ENCODE results near the gene SPINT1.
A peak's percentile ranks its signal among the peaks of the same experiment; 100 is the strongest.

The SPINT1 gene

DNA sequence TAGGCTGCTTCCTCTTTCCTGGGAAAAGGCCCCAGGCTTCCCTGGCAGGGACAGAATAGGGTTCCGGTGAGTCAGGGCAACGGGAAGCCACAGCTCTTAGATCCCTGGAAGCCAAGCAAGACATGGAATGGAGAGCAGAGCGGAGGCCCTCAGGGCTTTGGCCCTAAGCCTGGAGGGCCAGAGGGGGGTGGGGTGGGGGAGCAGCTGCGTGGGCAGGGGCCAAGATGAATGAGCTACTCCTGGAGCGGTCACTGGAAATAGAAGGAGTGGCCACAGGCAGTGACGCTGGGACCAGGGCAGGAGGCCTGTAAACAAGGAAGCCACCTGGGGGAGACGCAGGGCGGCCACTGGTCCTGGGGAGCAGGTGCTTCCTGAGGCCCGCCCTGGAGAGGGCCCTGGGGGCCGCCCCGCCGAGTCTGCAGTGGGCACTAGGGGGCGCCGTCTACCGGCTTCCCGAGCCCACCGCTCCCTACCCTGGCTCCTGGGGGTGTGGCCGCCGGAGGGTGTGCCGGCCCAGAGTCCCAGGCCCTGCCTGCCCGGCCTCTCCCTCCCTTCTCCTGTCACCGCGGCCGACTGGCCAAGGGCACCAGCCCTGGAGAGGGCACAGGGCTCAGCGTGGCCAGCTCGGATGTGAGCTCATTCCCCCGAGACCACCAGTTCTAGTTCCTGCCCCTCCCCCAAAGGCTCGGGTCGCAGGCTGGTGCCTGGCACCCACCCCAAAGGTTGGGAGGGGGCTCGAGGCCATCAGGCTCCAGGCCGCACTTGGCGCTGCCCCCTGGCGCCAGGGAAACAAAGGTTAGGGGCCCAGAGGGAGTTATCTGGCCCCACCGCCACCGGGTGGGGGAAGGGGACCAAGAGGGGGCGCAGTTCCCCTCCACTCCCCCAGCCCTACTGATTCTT, 62.5 kb downstream of the SPINT1 start (continued):
- TF ChIP-seq, protein P1, sequence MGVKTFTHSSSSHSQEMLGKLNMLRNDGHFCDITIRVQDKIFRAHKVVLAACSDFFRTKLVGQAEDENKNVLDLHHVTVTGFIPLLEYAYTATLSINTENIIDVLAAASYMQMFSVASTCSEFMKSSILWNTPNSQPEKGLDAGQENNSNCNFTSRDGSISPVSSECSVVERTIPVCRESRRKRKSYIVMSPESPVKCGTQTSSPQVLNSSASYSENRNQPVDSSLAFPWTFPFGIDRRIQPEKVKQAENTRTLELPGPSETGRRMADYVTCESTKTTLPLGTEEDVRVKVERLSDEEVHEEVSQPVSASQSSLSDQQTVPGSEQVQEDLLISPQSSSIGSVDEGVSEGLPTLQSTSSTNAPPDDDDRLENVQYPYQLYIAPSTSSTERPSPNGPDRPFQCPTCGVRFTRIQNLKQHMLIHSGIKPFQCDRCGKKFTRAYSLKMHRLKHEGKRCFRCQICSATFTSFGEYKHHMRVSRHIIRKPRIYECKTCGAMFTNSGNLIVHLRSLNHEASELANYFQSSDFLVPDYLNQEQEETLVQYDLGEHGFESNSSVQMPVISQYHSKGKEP (tag by site-specific recombination; IDR thresholded peaks at IDR 0.05) = no peak

- Histone ChIP-seq H3K36me3 (ENCODE audit: control insufficient read depth in 2 of 2, insufficient read depth in 1 of 2, low read length in 2 of 2) (peaks cover 0 to 24% of the 10 kb centered on the region in 2 experiments; a peak in 1 of 3 replicates), H3K9me3 (ENCODE audit: control insufficient read depth, insufficient read depth, low read depth, low read length) (no peaks in the 10 kb centered on the region), H3K27ac (ENCODE audit: extremely low read depth, low read depth, low read length) (0 out of 2 replicates have a peak overlapping the region, but pooled peaks have one; percentile 37), H3K4me1 (ENCODE audit: control insufficient read depth, insufficient read depth, low read length) (peaks cover 2% of the 10 kb centered on the region; the same call in 1 of the 2 replicates), H3K4me3 (ENCODE audit: low read depth, low read length) (peak overlapping the region; percentile 30; the same call in 1 of the 2 replicates)
- CTCF ChIA-PET = interaction anchor here (0.5 to 7.1 kb wide), 12 partner anchors 16 to 402 kb away, joined by 3 to 71 read pairs (median 4); partner anchors contain the start of gene DLL4
- POLR2A ChIA-PET = interaction anchor here (1.4 kb wide), 1 partner anchor 46 kb away, joined by 4 read pairs; the partner anchor contains the start of gene CHAC1
- peak; percentile 87 for TF ChIP-seq ZNF449 (tag by site-specific recombination; IDR thresholded peaks at IDR 0.05)
- no peak for TF ChIP-seq KLF7 (tag by site-specific recombination; IDR thresholded peaks at IDR 0.05; ENCODE audit: borderline replicate concordance)
- TF ChIP-seq, protein P2, sequence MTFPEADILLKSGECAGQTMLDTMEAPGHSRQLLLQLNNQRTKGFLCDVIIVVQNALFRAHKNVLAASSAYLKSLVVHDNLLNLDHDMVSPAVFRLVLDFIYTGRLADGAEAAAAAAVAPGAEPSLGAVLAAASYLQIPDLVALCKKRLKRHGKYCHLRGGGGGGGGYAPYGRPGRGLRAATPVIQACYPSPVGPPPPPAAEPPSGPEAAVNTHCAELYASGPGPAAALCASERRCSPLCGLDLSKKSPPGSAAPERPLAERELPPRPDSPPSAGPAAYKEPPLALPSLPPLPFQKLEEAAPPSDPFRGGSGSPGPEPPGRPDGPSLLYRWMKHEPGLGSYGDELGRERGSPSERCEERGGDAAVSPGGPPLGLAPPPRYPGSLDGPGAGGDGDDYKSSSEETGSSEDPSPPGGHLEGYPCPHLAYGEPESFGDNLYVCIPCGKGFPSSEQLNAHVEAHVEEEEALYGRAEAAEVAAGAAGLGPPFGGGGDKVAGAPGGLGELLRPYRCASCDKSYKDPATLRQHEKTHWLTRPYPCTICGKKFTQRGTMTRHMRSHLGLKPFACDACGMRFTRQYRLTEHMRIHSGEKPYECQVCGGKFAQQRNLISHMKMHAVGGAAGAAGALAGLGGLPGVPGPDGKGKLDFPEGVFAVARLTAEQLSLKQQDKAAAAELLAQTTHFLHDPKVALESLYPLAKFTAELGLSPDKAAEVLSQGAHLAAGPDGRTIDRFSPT (tag by site-specific recombination; IDR thresholded peaks at IDR 0.05) = no peak
- peak; percentile 34 for TF ChIP-seq SP2 (tag by site-specific recombination; IDR thresholded peaks at IDR 0.05)
- TF ChIP-seq ZFHX2 (tag by site-specific recombination; conservative IDR thresholded peaks at IDR 0.05) = peak; percentile 42
- TF ChIP-seq ZBTB48 (tag by site-specific recombination; IDR thresholded peaks at IDR 0.05) = no peak
- TF ChIP-seq, protein P3, sequence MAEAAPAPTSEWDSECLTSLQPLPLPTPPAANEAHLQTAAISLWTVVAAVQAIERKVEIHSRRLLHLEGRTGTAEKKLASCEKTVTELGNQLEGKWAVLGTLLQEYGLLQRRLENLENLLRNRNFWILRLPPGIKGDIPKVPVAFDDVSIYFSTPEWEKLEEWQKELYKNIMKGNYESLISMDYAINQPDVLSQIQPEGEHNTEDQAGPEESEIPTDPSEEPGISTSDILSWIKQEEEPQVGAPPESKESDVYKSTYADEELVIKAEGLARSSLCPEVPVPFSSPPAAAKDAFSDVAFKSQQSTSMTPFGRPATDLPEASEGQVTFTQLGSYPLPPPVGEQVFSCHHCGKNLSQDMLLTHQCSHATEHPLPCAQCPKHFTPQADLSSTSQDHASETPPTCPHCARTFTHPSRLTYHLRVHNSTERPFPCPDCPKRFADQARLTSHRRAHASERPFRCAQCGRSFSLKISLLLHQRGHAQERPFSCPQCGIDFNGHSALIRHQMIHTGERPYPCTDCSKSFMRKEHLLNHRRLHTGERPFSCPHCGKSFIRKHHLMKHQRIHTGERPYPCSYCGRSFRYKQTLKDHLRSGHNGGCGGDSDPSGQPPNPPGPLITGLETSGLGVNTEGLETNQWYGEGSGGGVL (tag by site-specific recombination; IDR thresholded peaks at IDR 0.05) = peak; percentile 45; the same call in 1 of the 2 replicates
- no peak for TF ChIP-seq ZNF426 (tag by site-specific recombination; IDR thresholded peaks at IDR 0.05)
Measured at GRCh38 chr15:40906991-40907802, 63.3 kb downstream of the SPINT1 start.
